ENCODE results near the gene TRAPPC5. TPM values are rescaled to one million over a fixed set of nuclear protein-coding genes. Genes with fewer than 3 reads are reported as not detected.

TRAPPC5 gene
- total and polyA plus RNA-seq, 10 donors: 47.2 to 159 (median 86.0) TPM

- 77 to 86% (median 79%) methylated on average over 6 of the region's 6 CpGs for WGBS, 5 donors
- no peak for TF ChIP-seq POLR2A (IDR thresholded peaks at IDR 0.05)
- no peak for TF ChIP-seq CTCF (IDR thresholded peaks at IDR 0.05 in 8 of 11, conservative IDR thresholded peaks at IDR 0.05 in 3 of 11)
- no peak for TF ChIP-seq POLR2AphosphoS5 (IDR thresholded peaks at IDR 0.05)
- intact Hi-C loops (cut with DNase I; ENCODE audit: low total_unique reads): no loop called here
- H3K27ac ChIP-seq: no peak overlapping the region
- H3K36me3 ChIP-seq: no peaks in the 10 kb centered on the region
- H3K4me3 ChIP-seq: no peak overlapping the region
- H3K9me3 ChIP-seq: no peaks in the 10 kb centered on the region
- H3K4me1 ChIP-seq: peaks cover 0 to 39% (median 27%) of the 10 kb centered on the region in 6 donors
- DNase-seq: peak; percentile 4
- peaks cover 4 to 41% (median 28%) of the 10 kb centered on the region in 7 donors for H3K27me3 ChIP-seq (replicated peaks in 1 of 7)
These were observed 52.7 kb downstream of the TRAPPC5 start for GRCh38 chr19:7733376-7733775.

- intact Hi-C loops (cut with DNase I; ENCODE audit: low total_unique reads): no loop called here
- WGBS, 5 donors: 50 to 71% (median 64%) methylated on average over 12 of the region's 12 CpGs
- peak; percentile 61 for DNase-seq
- Histone ChIP-seq H3K9me3 (no peaks in the 10 kb centered on the region), H3K4me1 (peaks cover 0 to 28% (median 18%) of the 10 kb centered on the region in 6 donors), H3K27me3 (replicated peaks in 1 of 7) (peaks cover 4 to 30% (median 19%) of the 10 kb centered on the region in 7 donors), H3K4me3 (no peak overlapping the region), H3K27ac (peak overlapping the region in 2 of 8 donors; percentile 36 to 45), H3K36me3 (no peaks in the 10 kb centered on the region)
- TF ChIP-seq CTCF (IDR thresholded peaks at IDR 0.05 in 8 of 11, conservative IDR thresholded peaks at IDR 0.05 in 3 of 11): no peak
- no peak for TF ChIP-seq POLR2AphosphoS5 (IDR thresholded peaks at IDR 0.05)
- TF ChIP-seq POLR2A (IDR thresholded peaks at IDR 0.05): no peak
These were observed 53.9 kb downstream of the TRAPPC5 start for GRCh38 chr19:7734220-7735203.

- peak; percentile 11 for DNase-seq
- peaks cover 0 to 14% (median 3%) of the 10 kb centered on the region in 7 donors for H3K27me3 ChIP-seq (replicated peaks in 1 of 7)
- H3K9me3 ChIP-seq: no peaks in the 10 kb centered on the region
- H3K4me3 ChIP-seq: no peak overlapping the region
- peaks cover 0 to 18% (median 6%) of the 10 kb centered on the region in 6 donors for H3K4me1 ChIP-seq
- H3K27ac ChIP-seq: no peak overlapping the region
- intact Hi-C loops (cut with DNase I; ENCODE audit: low total_unique reads): no loop called here
- WGBS, 5 donors: 44 to 86% (median 55%) methylated on average over 1 of the region's 1 CpG
- no peaks in the 10 kb centered on the region for H3K36me3 ChIP-seq
- no peak for TF ChIP-seq CTCF (IDR thresholded peaks at IDR 0.05 in 8 of 11, conservative IDR thresholded peaks at IDR 0.05 in 3 of 11)
- no peak for TF ChIP-seq POLR2AphosphoS5 (IDR thresholded peaks at IDR 0.05)
- TF ChIP-seq POLR2A (IDR thresholded peaks at IDR 0.05): no peak
These were observed 55.5 kb downstream of the TRAPPC5 start for GRCh38 chr19:7736148-7736547.

GRCh38 chr19:7737215-7737614 is 56.6 kb downstream of the TRAPPC5 start:
- Histone ChIP-seq H3K9me3 (no peaks in the 10 kb centered on the region), H3K27me3 (replicated peaks in 1 of 7) (peaks cover 0 to 3% (median 0%) of the 10 kb centered on the region in 7 donors), H3K4me1 (peaks cover 0 to 16% (median 6%) of the 10 kb centered on the region in 6 donors), H3K27ac (no peak overlapping the region), H3K36me3 (no peaks in the 10 kb centered on the region), H3K4me3 (no peak overlapping the region)
- intact Hi-C loops (cut with DNase I; ENCODE audit: low total_unique reads): no loop called here
- 82 to 93% (median 90%) methylated on average over 11 of the region's 11 CpGs for WGBS, 5 donors
- no peak for DNase-seq
- TF ChIP-seq POLR2A (IDR thresholded peaks at IDR 0.05) (no peak), CTCF (IDR thresholded peaks at IDR 0.05 in 8 of 11, conservative IDR thresholded peaks at IDR 0.05 in 3 of 11) (no peak), POLR2AphosphoS5 (IDR thresholded peaks at IDR 0.05) (no peak)

Measured in spleen (tissue), 11 donors.